NCI-H1417 (cell line): ENCODE results near the gene ROM1.
A peak's percentile ranks its signal among the peaks of the same experiment; 100 is the strongest.
"Not testable (repeated sequence)": the region's sequence is repeated elsewhere in the genome, so short reads cannot be mapped to it uniquely, and the experiment has no call there.

Experiments used
- DNase-seq, 3 experiments: peaks; one replicate each; lab custom pipeline; 2025; lab: John Stamatoyannopoulos, UW

Gene ROM1

GRCh38 chr11:62649486-62649885, 36.4 kb downstream of the ROM1 start:
- DNase-seq = no peak

GRCh38 chr11:62650283-62650682, 37.2 kb downstream of the ROM1 start:
- not testable (repeated sequence) for DNase-seq

- DNase-seq = no peak
These were observed 39.3 kb downstream of the ROM1 start for GRCh38 chr11:62652161-62653006.

- no peak for DNase-seq
These were observed 41.2 kb downstream of the ROM1 start for GRCh38 chr11:62654297-62654696.

GRCh38 chr11:62656796-62657429, 43.9 kb downstream of the ROM1 start:
- DNase-seq = no peak

- DNase-seq = peak; percentile 61 to 94 (median 93)
These were observed 51.5 kb downstream of the ROM1 start for GRCh38 chr11:62664405-62665074.
